ENCODE results near the gene TGFB1.
"Not testable (repeated sequence)": the region's sequence is repeated elsewhere in the genome, so short reads cannot be mapped to it uniquely, and the experiment has no call there.

The TGFB1 gene

DNA sequence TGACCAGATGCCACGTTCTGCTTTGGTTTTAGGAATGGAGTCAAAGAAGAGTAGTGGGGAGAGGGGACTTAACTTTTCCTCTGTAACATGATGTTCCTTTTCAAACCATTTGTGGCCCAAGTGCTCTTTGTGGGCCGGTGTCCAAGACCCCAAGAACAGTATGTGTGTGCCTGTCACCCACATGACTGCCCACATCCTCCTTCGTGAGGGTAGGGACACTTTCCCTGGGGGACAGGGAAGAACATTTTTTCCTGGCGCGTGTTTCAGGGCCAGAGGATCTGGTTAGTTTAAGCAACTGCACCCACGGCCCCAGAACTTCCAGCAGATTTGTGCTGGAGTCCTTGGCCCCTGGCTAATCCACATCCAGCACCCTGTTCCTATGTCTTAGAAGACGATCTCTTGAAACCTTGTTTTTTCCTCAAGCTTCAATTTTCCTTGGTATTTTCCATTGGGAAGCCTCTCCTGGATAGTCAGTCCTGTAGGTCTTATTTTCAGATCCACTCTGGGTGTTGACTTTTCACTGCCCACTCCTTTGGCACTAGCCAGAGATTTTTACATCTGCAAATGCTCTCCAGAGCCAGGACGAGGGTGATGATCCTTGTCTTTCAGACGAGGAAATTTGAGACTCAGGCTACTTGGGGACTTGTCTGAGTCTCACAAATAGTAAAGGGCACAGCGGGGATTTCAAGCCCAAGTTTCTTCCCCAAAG, 54.5 kb downstream of the TGFB1 start:
- Histone ChIP-seq H3K36me3 (ENCODE audit: insufficient read depth, insufficient read length, low read length) (peaks cover 97% of the 10 kb centered on the region), H3K9ac (ENCODE audit: insufficient read length, low read depth) (no peak overlapping the region), H3K4me3 (ENCODE audit: insufficient read length, low read depth) (no peak overlapping the region), H3K27me3 (ENCODE audit: insufficient read depth, insufficient read length) (no peaks in the 10 kb centered on the region), H3K9me3 (ENCODE audit: insufficient read depth, low read length) (no peaks in the 10 kb centered on the region), H3K4me1 (ENCODE audit: insufficient read depth, insufficient read length) (no peaks in the 10 kb centered on the region)
- TF ChIP-seq ZNF274 (IDR thresholded peaks at IDR 0.05; ENCODE audit: low read depth, low read length) (no peak), YY1 (IDR thresholded peaks at IDR 0.05; ENCODE audit: insufficient read depth, insufficient read length) (no peak), SUZ12 (IDR thresholded peaks at IDR 0.05; ENCODE audit: extremely low read depth, insufficient read depth, insufficient read length) (no peak)
- no peak for DNase-seq (ENCODE audit: low read depth, low spot score)

GRCh38 chr19:41298348-41298964, 55.3 kb downstream of the TGFB1 start:
- no peaks in the 10 kb centered on the region for H3K4me1 ChIP-seq (ENCODE audit: insufficient read depth, insufficient read length)

GRCh38 chr19:41297628-41298347, 55.9 kb downstream of the TGFB1 start:
- no peak overlapping the region for H3K4me3 ChIP-seq (ENCODE audit: insufficient read length, low read depth)
- no peak overlapping the region for H3K9ac ChIP-seq (ENCODE audit: insufficient read length, low read depth)

More at GRCh38 chr19:41298348-41298964, 55.3 kb downstream of the TGFB1 start:
- H3K9me3 ChIP-seq (ENCODE audit: insufficient read depth, low read length): no peaks in the 10 kb centered on the region
- H3K4me3 ChIP-seq (ENCODE audit: insufficient read length, low read depth): no peak overlapping the region
- DNase-seq (ENCODE audit: low read depth, low spot score): peak; percentile 33
- no peaks in the 10 kb centered on the region for H3K27me3 ChIP-seq (ENCODE audit: insufficient read depth, insufficient read length)
- TF ChIP-seq YY1 (IDR thresholded peaks at IDR 0.05; ENCODE audit: insufficient read depth, insufficient read length) (no peak), SUZ12 (IDR thresholded peaks at IDR 0.05; ENCODE audit: extremely low read depth, insufficient read depth, insufficient read length) (no peak), ZNF274 (IDR thresholded peaks at IDR 0.05; ENCODE audit: low read depth, low read length) (no peak)
- peaks cover 97% of the 10 kb centered on the region for H3K36me3 ChIP-seq (ENCODE audit: insufficient read depth, insufficient read length, low read length)
- H3K9ac ChIP-seq (ENCODE audit: insufficient read length, low read depth): no peak overlapping the region

DNA sequence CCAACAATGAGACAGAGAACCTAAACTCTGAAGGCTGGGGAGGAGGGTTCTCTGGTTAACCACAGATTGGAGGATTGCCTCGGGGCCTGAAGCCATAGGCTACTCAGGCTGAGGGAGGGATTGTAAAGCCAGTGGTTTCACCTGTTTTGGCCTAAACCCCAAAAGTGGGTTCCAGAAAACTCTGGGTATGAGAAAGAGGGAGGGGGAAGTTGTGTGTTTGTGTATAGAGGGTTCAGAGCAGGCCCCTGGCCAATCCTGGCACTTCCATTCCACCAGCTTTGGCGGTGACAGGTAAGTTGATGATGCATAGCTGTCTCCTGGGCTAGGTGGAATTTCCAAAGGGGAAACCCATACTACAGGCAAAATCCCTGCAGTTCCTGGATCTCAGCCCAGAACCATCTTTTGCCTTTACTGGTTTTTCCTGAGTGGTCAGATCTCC, 57.3 kb downstream of the TGFB1 start:
- no peak for DNase-seq (ENCODE audit: low read depth, low spot score)
- H3K9ac ChIP-seq (ENCODE audit: insufficient read length, low read depth): no peak overlapping the region
- no peaks in the 10 kb centered on the region for H3K27me3 ChIP-seq (ENCODE audit: insufficient read depth, insufficient read length)
- no peak for TF ChIP-seq ZNF274 (IDR thresholded peaks at IDR 0.05; ENCODE audit: low read depth, low read length)
- no peak for TF ChIP-seq SUZ12 (IDR thresholded peaks at IDR 0.05; ENCODE audit: extremely low read depth, insufficient read depth, insufficient read length)
- no peak for TF ChIP-seq YY1 (IDR thresholded peaks at IDR 0.05; ENCODE audit: insufficient read depth, insufficient read length)
- H3K4me1 ChIP-seq (ENCODE audit: insufficient read depth, insufficient read length): no peaks in the 10 kb centered on the region
- H3K36me3 ChIP-seq (ENCODE audit: insufficient read depth, insufficient read length, low read length): peaks cover 100% of the 10 kb centered on the region
- no peaks in the 10 kb centered on the region for H3K9me3 ChIP-seq (ENCODE audit: insufficient read depth, low read length)
- H3K4me3 ChIP-seq (ENCODE audit: insufficient read length, low read depth): no peak overlapping the region

More at GRCh38 chr19:41297628-41298347, 55.9 kb downstream of the TGFB1 start:
- peaks cover 98% of the 10 kb centered on the region for H3K36me3 ChIP-seq (ENCODE audit: insufficient read depth, insufficient read length, low read length)
- DNase-seq (ENCODE audit: low read depth, low spot score): no peak
- TF ChIP-seq SUZ12 (IDR thresholded peaks at IDR 0.05; ENCODE audit: extremely low read depth, insufficient read depth, insufficient read length) (no peak), YY1 (IDR thresholded peaks at IDR 0.05; ENCODE audit: insufficient read depth, insufficient read length) (no peak), ZNF274 (IDR thresholded peaks at IDR 0.05; ENCODE audit: low read depth, low read length) (no peak)
- no peaks in the 10 kb centered on the region for H3K4me1 ChIP-seq (ENCODE audit: insufficient read depth, insufficient read length)
- no peaks in the 10 kb centered on the region for H3K9me3 ChIP-seq (ENCODE audit: insufficient read depth, low read length)
- no peaks in the 10 kb centered on the region for H3K27me3 ChIP-seq (ENCODE audit: insufficient read depth, insufficient read length)

DNA sequence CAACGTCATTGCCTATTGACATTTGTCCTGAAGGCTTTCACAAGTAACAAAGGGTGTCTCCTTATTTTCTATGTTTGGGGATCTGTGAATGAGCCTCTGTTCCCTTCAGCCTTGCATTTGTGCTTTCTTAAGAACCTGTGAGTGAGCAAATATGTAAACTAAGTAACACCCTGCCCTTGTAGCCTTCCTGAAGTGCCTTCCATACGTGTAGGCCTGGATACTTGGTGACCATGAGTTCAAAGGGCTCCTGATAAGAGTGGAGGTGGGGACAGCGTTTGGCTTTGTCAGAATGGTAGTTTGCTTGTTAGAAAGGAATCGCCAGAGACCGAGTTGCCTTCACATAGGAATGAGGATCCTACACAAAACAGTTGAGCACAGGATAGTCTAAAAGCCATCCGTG, 58.2 kb downstream of the TGFB1 start:
- Histone ChIP-seq H3K9me3 (ENCODE audit: insufficient read depth, low read length) (no peaks in the 10 kb centered on the region), H3K27me3 (ENCODE audit: insufficient read depth, insufficient read length) (no peaks in the 10 kb centered on the region), H3K4me3 (ENCODE audit: insufficient read length, low read depth) (no peak overlapping the region), H3K36me3 (ENCODE audit: insufficient read depth, insufficient read length, low read length) (peaks cover 98% of the 10 kb centered on the region), H3K4me1 (ENCODE audit: insufficient read depth, insufficient read length) (no peaks in the 10 kb centered on the region), H3K9ac (ENCODE audit: insufficient read length, low read depth) (no peak overlapping the region)
- no peak for TF ChIP-seq ZNF274 (IDR thresholded peaks at IDR 0.05; ENCODE audit: low read depth, low read length)
- TF ChIP-seq YY1 (IDR thresholded peaks at IDR 0.05; ENCODE audit: insufficient read depth, insufficient read length): no peak
- TF ChIP-seq SUZ12 (IDR thresholded peaks at IDR 0.05; ENCODE audit: extremely low read depth, insufficient read depth, insufficient read length): no peak
- no peak for DNase-seq (ENCODE audit: low read depth, low spot score)

DNA sequence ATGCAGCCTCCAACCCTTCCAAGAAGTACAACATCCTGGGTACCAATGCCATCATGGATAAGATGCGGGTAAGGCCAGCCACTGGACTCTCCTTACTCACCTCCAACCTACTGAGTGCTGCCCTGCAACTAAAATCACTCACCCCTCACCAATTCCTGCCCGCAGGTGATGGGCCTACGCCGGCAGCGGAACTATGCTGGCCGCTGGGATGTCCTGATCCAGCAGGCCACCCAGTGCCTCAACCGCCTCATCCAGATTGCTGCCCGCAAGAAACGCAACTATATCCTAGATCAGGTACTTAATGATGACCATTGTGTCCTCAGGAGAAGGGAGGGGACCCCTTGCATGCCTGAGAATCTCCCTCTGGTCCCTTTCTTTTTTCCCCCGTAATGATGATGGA, 59.3 kb downstream of the TGFB1 start:
- Histone ChIP-seq H3K27me3 (ENCODE audit: insufficient read depth, insufficient read length) (no peaks in the 10 kb centered on the region), H3K9ac (ENCODE audit: insufficient read length, low read depth) (no peak overlapping the region), H3K4me3 (ENCODE audit: insufficient read length, low read depth) (no peak overlapping the region), H3K9me3 (ENCODE audit: insufficient read depth, low read length) (no peaks in the 10 kb centered on the region), H3K4me1 (ENCODE audit: insufficient read depth, insufficient read length) (peaks cover 1% of the 10 kb centered on the region), H3K36me3 (ENCODE audit: insufficient read depth, insufficient read length, low read length) (peaks cover 97% of the 10 kb centered on the region)
- DNase-seq (ENCODE audit: low read depth, low spot score): no peak
- TF ChIP-seq YY1 (IDR thresholded peaks at IDR 0.05; ENCODE audit: insufficient read depth, insufficient read length) (no peak), SUZ12 (IDR thresholded peaks at IDR 0.05; ENCODE audit: extremely low read depth, insufficient read depth, insufficient read length) (no peak), ZNF274 (IDR thresholded peaks at IDR 0.05; ENCODE audit: low read depth, low read length) (no peak)

GRCh38 chr19:41289814-41290213, 63.9 kb downstream of the TGFB1 start:
- not testable (repeated sequence) for DNase-seq (ENCODE audit: low read depth, low spot score); H3K27me3 ChIP-seq (ENCODE audit: insufficient read depth, insufficient read length); H3K4me1 ChIP-seq (ENCODE audit: insufficient read depth, insufficient read length); H3K9ac ChIP-seq (ENCODE audit: insufficient read length, low read depth); H3K9me3 ChIP-seq (ENCODE audit: insufficient read depth, low read length); H3K4me3 ChIP-seq (ENCODE audit: insufficient read length, low read depth)
- peaks cover 86% of the 10 kb centered on the region for H3K36me3 ChIP-seq (ENCODE audit: insufficient read depth, insufficient read length, low read length)

Data from NT2/D1 (cell line).